Subcutaneous adipose tissue (tissue), 4 donors: ENCODE measurements around the gene EIF2B4. TPM values are rescaled to one million over a fixed set of nuclear protein-coding genes. Genes with fewer than 3 reads are reported as not detected.

Experiments used
- total RNA-seq, 4 donors: library from RNA; depleted of rRNA; stranded (reverse); fragments of >200 nt; gene quantifications; one replicate each; pipeline ENCODE4 v1.1.0, GENCODE V29; 2016
- TF ChIP-seq, protein P1 (sequence below): fragments of 450-650 bp; IDR thresholded peaks from one replicate; pipeline ENCODE4 v1.5.1; 2016; ENCODE audit warnings: low read depth, mild to moderate bottlenecking, control low read depth, antibody characterized with exemption, moderate library complexity

The EIF2B4 gene
- total RNA-seq, 4 donors from 2014 or later, result 36.4 to 44.2 (median 42.2) TPM

DNA sequence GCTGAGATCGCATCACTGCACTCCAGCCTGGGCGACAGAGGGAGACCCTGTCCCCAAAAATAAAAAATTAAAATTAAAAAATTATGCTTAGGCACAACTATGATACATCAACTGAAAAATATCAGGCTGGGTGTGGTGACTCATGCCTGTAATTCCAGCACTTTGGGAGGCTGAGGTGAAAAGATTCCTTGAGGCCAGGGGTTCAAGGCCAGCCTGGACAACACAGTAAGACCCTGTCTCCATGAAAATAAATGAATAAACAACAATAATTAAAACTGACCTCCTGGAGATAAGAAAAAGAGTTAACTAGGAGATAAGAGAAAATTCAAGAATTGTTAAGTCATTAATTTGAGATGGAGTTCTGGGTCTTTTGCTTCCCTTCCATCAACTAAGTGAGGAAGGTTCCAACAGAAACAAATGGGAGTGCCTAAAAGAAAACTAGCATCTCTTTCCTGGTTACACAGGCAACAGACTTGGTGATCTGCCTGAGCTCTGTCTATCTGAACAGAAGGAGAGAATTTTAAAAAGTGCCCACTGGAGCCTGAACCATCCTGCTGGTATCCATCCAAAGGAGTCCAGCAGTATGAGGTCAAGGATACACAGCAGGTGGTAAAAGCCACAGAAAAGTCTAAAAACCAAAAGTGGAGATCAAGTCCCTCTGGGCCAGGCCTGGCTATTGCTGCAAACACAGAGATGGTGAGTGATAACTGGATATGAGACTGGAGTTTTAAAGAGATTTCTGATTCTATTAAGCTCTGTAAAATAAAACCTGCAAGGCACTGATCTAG lies 30.4 kb upstream of the EIF2B4 start:
- TF ChIP-seq, protein P1, sequence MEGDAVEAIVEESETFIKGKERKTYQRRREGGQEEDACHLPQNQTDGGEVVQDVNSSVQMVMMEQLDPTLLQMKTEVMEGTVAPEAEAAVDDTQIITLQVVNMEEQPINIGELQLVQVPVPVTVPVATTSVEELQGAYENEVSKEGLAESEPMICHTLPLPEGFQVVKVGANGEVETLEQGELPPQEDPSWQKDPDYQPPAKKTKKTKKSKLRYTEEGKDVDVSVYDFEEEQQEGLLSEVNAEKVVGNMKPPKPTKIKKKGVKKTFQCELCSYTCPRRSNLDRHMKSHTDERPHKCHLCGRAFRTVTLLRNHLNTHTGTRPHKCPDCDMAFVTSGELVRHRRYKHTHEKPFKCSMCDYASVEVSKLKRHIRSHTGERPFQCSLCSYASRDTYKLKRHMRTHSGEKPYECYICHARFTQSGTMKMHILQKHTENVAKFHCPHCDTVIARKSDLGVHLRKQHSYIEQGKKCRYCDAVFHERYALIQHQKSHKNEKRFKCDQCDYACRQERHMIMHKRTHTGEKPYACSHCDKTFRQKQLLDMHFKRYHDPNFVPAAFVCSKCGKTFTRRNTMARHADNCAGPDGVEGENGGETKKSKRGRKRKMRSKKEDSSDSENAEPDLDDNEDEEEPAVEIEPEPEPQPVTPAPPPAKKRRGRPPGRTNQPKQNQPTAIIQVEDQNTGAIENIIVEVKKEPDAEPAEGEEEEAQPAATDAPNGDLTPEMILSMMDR, result no peak

DNA sequence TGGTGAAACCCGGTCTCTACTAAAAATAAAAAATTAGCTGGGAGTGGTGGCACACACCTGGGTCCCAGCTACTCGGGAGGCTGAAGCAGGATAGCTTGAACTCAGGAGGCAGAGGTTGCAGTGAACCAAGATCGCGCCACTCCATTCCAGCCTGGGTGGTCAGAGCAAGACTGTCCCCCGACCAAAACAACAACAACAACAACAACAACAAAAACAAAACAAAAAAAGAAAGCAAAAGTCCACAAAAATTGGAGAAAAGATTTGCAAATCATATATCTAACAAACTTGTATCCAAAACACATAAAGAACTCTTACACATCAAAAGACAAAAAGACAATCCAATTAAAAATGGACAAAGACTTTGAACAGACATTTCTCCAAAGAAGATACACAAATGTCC lies 28.8 kb upstream of the EIF2B4 start:
- TF ChIP-seq, protein P1, result no peak

DNA sequence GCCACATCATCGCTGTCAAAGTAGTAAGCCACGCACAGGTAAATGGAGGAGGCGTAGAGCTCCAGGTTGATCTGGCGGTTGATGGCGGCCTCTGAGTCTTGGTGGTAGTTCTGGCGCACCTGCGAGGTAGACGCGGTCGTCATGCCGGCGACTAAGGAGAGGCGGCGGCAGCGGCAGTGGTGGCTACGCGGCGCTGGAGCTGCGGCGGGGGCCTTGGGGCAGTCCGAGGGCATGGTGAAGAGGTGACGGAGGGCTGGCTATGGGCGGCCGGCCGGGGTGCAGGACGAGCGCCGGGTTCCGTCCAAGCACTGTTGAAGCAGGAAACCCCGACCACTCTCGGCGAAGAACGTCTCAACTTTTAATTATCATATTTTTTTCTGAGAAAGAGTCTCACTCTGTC lies 23.1 kb upstream of the EIF2B4 start:
- TF ChIP-seq, protein P1, result no peak

DNA sequence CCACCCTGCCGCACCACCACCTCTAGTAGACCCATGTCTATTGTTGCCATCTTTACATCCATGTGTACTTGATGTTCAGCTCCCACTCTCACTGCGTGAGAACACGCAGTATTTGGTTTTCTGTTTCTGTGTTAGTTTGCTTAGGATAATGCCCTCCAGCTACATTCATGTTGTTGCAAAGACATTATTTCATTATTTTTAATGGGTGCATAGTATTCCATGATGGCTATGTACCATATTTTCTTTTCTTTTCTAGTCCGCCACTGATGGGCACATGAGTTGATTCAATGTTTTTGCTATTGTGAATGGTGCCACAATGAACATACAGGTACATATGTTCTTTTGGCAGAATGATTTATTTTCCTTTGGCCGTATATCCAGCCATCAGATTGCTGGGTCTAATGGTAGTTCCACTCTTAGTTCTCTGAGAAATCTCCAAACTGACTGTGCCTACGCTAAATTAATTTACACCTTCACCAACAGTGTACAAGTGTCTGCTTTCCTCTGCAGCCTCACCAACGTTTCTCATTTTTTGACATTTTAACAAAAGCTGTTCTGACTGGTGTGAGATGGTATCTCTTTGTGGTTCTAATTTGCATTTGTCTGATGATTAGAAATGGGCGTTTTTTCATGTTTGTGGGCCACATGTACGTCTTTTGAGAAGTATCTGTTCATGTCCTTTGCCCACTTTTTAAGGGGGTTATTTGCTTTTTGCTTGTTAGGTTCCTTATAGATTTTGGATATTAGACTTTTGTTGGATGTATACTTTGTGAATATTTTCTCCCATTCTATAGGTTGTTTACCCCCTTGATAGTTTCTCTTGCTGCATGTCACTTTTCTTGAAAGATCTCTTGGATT lies 20.9 kb upstream of the EIF2B4 start:
- TF ChIP-seq, protein P1, result no peak

DNA sequence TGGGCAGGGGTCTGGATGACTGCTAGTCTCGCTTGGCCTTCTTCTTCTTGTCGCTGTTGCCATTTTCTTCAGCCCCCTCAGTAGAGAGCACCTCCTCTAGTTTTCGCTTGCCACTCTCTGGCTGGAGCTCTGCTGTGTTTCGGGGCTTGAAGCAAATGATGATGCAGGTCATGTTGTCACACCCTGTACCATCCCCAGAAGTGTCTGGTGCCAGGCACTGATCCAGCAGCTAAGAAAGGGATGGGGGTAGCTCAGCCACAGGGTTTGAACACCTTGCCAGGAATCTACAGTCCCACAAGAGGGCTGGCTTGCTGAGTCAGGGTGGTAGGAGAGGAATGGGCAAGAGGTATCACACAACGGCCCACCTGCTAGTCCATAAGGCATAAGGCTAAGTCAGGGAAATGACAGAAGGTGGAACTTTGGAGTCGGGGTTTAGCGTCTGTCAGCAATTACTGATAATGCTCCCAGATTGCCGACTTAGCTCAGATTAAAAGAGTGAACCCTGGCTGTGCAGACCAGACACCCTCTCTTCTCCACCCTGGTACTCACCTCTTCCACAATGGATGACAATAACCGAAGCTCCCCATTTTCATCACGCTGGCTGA lies 11.5 kb upstream of the EIF2B4 start:
- TF ChIP-seq, protein P1, result no peak

DNA sequence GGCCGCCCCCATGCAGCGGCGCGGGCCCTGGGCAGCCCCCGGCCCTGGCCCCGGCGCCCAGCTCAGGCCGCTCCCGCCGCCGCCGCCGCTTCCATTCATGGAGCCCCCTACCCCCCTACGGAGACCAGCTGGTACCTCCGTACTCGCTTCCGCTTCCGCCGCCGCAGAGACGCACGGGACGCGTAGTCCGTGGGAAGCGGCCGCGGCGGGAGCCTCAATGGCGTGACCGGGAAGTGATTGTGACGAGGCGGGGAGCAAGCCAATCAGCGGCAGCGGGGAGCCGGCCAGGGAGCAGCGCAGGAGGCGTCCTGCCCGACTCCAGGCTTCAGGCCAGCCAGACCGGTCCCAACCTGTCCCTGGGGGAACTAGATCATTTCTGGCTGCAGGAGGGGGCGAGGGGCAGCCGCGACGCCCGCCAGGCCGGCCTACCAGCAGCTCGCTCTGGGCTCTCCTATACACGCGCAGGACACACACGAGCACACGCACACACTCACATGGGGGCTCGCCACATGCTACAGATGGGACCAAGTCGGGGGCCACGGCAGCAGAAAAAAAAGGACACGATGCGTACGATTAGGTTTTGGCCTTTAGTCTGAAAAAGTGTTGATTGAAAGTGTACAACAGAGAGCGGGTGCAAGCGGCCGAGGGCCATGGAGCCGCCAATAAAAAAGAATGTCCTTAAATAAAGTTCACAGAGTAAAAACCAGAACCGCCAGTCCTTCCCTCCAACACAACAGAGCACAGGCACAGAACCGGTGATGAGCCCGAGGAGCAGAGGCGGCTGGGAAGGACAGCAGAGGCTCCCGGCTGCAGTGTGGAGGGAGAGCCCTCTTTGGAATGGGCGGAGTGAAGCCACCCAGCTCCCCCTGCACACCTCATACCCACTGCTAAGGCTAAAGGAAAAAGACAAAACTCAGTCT lies 10.7 kb upstream of the EIF2B4 start, which contains the start of gene ZNF513:
Gene ZNF513, minus strand, starts transcription at position 109 of the 920 bp plus-strand sequence. CDS start 208 bp downstream, outside the sequence.
- TF ChIP-seq, protein P1, result no peak
